GM18517 (cell line): ENCODE results near the gene EPB41.

Experiments
- ATAC-seq: cut with Tn5 transposase; IDR thresholded peaks from one replicate; pipeline ENCODE4 v1.9.1; 2021; ENCODE audit warnings: mild to moderate bottlenecking, moderate library complexity; ENCODE audit not compliant: unreplicated experiment

The EPB41 gene

GRCh38 chr1:29162025-29162424, 247.7 kb downstream of the EPB41 start:
- ATAC-seq, result no peak

- ATAC-seq, result no peak
Measured at GRCh38 chr1:29162476-29163138, 248.2 kb downstream of the EPB41 start.

- no peak for ATAC-seq
Measured at GRCh38 chr1:29164588-29164987, 250.2 kb downstream of the EPB41 start.

DNA sequence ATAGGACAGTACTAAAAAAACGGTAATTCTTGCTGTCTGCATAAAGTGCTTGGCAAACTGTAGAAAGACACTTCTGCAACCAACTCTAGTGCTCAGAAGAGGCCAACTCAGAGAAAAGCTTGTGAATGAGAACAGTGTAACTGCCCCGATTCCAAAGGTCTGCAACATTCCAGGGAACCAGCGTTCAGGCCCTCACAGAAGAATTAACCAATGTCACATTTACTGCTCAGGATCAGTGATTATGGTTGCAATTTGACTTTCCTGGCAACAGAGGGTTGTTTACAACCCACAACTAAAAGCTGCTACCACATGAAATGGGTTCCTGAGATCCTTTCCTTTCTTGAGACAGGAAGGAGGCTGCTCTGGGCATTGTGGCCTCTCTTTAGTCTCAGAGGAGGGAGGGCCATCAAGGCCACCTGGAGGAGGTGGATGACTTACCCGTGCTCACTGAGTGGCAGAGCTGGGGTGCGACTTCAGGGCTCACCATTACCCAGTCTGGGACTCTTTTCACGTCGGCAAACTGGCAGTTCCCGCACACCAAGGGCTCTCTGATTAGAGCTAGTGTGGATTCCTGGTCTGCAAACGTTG, 252.0 kb downstream of the EPB41 start:
- ATAC-seq, result no peak

DNA sequence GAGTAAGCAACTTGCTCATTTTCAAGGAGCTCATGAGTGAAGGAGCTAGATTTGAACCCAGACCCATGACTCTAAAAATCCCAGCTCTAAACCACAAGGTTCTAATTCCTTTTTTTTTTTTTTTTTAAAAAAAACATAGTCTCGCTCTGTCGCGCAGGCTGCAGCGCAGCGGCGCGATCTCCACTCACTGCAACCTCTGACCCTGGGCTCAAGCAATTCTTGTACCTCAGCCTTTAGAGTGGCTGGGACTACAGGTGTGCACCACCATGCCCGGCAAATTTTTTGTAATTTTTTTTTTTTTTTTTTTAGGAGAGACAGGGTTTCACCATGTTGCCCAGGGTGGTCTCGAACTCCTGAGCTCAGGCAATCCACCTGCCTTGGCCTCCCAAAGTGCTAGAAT, 253.5 kb downstream of the EPB41 start:
- no peak for ATAC-seq
